NCI-H2196 treated with DMSO at 0.1 percent for 48 hours (cell line): ENCODE data around the gene FASTK.
A peak's percentile ranks its signal among the peaks of the same experiment; 100 is the strongest.

Experiments used
- DNase-seq: peaks from one replicate; lab custom pipeline; 2025; ENCODE audit not compliant: unreplicated experiment; lab: John Stamatoyannopoulos, UW

Gene FASTK, protein sequence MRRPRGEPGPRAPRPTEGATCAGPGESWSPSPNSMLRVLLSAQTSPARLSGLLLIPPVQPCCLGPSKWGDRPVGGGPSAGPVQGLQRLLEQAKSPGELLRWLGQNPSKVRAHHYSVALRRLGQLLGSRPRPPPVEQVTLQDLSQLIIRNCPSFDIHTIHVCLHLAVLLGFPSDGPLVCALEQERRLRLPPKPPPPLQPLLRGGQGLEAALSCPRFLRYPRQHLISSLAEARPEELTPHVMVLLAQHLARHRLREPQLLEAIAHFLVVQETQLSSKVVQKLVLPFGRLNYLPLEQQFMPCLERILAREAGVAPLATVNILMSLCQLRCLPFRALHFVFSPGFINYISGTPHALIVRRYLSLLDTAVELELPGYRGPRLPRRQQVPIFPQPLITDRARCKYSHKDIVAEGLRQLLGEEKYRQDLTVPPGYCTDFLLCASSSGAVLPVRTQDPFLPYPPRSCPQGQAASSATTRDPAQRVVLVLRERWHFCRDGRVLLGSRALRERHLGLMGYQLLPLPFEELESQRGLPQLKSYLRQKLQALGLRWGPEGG

GRCh38 chr7:151080522-151081169 is at the start of gene FASTK:
Gene FASTK (minus strand): TSS chr7:151080809. CDS start chr7:151080766, 43 bp downstream.
- DNase-seq = peak; percentile 49

GRCh38 chr7:151129960-151130591 is 49.5 kb upstream of the FASTK start:
- no peak for DNase-seq

DNA sequence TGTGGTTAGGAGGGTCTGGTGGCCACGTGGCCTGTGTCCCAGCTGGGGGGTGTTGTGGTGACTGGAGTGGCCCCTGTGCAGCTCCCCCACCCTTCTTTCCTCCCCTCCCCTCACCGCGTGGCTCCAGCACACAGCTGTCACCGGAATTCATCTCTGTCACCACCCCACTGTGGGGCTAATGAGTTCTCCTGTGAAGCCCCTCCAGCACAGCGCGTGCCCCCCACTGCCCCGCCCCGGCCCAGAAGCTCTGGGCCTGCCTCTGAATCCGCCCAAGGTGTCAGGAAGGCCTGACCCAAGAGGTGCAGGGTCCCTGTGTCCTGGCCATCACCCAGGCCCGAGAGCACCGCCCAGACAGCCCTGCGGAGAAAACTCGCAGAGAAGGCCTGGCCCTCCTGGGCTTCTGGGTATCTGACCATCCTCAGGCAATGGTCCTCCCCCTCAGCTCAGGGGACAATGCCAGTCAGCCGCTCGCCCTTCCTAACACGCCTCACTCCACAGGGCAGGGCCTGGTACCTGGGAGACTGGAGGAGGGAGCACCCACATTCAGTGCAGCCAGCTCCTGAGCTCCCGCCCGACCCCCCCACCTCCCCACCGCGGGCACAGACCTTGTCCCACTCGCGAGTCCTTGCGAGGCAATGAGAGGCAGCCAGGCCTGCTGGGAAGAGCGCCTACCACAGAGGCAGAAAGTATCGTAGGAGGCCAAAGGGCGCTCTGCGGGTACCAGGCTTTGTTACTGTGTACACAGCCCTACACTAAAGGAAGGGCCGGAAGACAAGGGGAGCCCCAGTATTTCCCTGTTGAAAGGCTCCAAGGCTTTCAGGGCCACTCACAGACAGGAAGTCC is 48.7 kb upstream of the FASTK start:
- DNase-seq = no peak

- DNase-seq = no peak
Measured at GRCh38 chr7:151128716-151129115, 48.1 kb upstream of the FASTK start.

DNA sequence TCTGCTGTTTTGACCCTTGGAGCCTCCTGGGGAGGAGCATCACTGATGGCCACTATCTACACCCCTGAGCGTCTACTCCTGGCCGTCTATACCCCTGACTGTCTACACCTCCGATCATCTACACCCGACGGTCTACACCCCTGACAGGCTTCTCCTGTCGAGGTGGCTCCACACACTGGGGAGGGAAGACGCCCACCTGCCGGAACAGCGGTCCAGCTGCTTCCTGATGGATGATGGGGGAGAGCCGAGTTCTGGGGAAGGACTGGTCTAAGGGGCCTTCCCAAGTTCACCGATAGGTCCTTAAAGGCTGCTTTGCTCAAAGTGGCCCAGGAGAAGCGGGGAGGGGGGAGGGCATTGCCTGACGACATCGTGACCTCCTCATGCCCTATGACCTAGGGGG is 47.5 kb upstream of the FASTK start:
- no peak for DNase-seq

GRCh38 chr7:151126491-151127137 is 46.0 kb upstream of the FASTK start:
- DNase-seq = no peak

- DNase-seq = no peak
Measured at GRCh38 chr7:151125846-151126481, 45.4 kb upstream of the FASTK start.

DNA sequence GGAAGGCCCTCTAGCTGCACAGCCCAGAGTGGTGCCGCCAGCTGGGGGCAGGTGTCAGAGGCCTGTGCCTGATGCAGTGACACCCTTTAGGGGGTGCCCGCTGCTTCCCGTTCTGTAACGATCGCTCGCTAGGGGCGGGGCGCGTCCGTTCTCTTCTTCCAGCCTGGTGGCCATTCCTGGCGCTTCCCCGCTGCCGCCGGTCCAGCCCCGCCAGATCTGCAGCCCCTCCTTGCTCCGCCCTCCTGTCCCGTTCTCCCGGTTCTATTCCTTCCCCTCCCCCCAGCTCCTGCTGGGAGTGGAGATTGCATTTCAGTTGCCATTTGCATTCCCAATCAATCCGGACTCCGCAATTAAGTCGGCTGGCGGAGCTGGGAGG is 44.8 kb upstream of the FASTK start:
- DNase-seq = no peak

- no peak for DNase-seq
Measured at GRCh38 chr7:151124899-151125399, 44.3 kb upstream of the FASTK start.

DNA sequence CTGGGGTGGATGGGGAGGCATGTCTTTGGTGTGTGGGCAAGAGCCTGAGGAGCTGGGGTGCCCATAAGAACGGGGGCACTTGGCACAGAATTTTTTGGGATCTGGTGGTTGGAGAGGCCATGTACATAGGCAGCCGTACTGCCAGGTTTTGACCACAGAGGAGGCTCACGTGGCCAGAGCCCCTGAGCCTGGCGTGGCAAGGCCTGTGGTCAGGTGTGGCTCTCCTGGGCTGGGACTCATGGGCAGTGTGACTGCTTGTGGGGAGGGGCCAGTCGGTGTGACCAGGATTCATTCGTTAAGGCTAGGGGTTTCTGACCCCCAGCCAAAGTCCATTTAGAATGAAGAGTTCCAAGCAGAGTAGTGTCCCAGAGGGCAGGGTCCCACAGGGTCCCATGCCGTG is 43.9 kb upstream of the FASTK start:
- no peak for DNase-seq

DNA sequence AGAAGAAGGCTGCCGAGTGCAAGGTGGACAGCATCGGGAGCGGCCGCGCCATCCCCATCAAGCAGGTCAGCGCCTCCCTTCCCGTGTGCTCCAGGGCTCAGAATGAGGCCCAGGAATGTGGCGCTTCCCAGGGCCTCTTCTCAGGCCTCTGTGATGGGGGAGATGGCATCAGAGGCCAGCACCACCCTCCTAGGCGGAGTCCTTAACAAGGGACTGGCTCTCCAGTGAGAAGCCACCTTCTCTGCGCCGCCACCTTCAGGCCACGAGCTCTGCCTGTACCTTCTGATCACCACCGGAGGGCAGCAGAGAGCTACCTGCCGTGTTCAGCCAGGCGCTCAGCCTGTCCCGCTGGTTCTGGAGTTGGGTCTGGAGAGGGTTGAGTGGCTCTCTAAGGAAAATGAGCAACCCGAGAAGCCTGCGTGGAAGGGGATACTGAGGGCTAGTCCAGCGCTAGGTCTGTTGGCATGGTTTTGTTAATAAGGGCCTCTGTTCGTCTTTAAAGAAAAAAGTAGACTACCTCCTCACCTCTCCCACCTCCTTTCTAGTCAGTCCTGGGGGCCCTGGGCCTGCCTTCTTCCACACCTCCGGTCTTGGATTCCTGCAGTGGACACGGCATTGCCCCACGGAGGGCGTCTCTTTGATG is 43.3 kb upstream of the FASTK start:
- peak; percentile 35 for DNase-seq

GRCh38 chr7:151123158-151123821 is 42.7 kb upstream of the FASTK start:
- DNase-seq = no peak

DNA sequence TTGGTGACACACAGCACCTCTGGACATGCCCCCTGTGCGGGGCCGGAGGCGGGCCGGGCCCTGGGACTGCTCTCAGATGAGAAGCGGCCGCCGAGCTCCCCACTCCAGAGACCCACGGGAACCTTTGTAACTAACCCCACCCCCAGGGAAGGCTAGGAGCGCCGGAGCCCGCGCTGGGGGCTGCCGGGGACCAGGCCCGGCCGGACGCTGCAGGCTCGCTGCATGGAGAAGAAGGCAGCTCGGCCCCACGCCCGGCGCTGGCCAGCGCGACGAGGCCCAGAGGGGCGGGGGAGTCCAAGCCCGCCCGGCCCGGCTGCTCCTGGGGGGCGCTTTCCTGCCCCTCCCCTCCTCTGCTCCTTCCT is 42.2 kb upstream of the FASTK start:
- no peak for DNase-seq

GRCh38 chr7:151122276-151122675 is 41.7 kb upstream of the FASTK start:
- DNase-seq = no peak

GRCh38 chr7:151121380-151122170 is 41.0 kb upstream of the FASTK start:
- no peak for DNase-seq

DNA sequence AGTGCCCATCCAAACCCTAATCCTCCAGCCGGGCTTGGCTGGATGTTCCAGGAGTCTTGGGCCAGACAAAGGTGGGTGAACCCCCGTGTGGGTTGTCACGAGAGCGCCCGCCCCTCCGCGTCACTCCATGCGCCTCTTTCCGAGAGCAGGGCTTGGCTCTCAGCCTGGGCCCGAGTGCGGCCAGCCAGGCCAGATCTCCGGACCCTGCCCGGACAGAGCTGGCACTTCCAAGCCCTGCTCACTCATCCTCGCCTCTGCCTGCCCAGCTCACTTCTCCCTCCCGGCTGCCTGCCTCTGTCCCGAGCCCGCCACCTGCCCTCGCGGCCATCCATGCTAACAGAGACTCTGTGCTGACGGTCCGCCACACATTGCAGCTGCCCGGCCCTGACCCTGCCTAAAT is 40.3 kb upstream of the FASTK start:
- no peak for DNase-seq

GRCh38 chr7:151119902-151120301 is 39.3 kb upstream of the FASTK start:
- DNase-seq = no peak

- DNase-seq = no peak
Measured at GRCh38 chr7:151119055-151119415, 38.4 kb upstream of the FASTK start.
